HG03354 (cell line): ENCODE results near the gene CORO2B.

ENCODE experiments used
- ATAC-seq: cut with Tn5 transposase; IDR thresholded peaks from one replicate; pipeline ENCODE4 v1.9.1; 2021; ENCODE audit warnings: mild to moderate bottlenecking; ENCODE audit not compliant: unreplicated experiment, poor library complexity, severe bottlenecking

The CORO2B gene

GRCh38 chr15:68571582-68571981 is 7.2 kb upstream of the CORO2B start:
- no peak for ATAC-seq

- no peak for ATAC-seq
These were observed 6.5 kb upstream of the CORO2B start for GRCh38 chr15:68572309-68572708.

GRCh38 chr15:68572921-68573320 is 5.9 kb upstream of the CORO2B start:
- ATAC-seq = no peak

- no peak for ATAC-seq
These were observed 4.7 kb upstream of the CORO2B start for GRCh38 chr15:68574046-68574445.

GRCh38 chr15:68574629-68575028 is 4.2 kb upstream of the CORO2B start:
- no peak for ATAC-seq

- no peak for ATAC-seq
These were observed 2.4 kb upstream of the CORO2B start for GRCh38 chr15:68576235-68576892.

- ATAC-seq = no peak
These were observed 416 bp upstream of the CORO2B start for GRCh38 chr15:68578175-68578979.

GRCh38 chr15:68580026-68580882 is 1.5 kb downstream of the CORO2B start:
- no peak for ATAC-seq

GRCh38 chr15:68580883-68581155 is 2.0 kb downstream of the CORO2B start:
- ATAC-seq = no peak

GRCh38 chr15:68581725-68582124 is 2.9 kb downstream of the CORO2B start:
- no peak for ATAC-seq

- no peak for ATAC-seq
These were observed 3.4 kb downstream of the CORO2B start for GRCh38 chr15:68582236-68582635.

GRCh38 chr15:68582864-68583263 is 4.1 kb downstream of the CORO2B start:
- no peak for ATAC-seq

- no peak for ATAC-seq
These were observed 4.5 kb downstream of the CORO2B start for GRCh38 chr15:68583321-68583720.

- ATAC-seq = no peak
These were observed 5.4 kb downstream of the CORO2B start for GRCh38 chr15:68583936-68584755.

- ATAC-seq = no peak
These were observed 6.2 kb downstream of the CORO2B start for GRCh38 chr15:68584756-68585573.

GRCh38 chr15:68585574-68586273 is 6.9 kb downstream of the CORO2B start:
- no peak for ATAC-seq

GRCh38 chr15:68586274-68586961 is 7.6 kb downstream of the CORO2B start:
- no peak for ATAC-seq
